ENCODE measurements around the gene GPBP1.

The GPBP1 gene

GRCh38 chr5:57194653-57195052 is 20.8 kb downstream of the GPBP1 start:
- TF ChIP-seq TAF1 (IDR thresholded peaks at IDR 0.05; ENCODE audit: borderline replicate concordance, low read depth, low read length) (no peak), POLR2AphosphoS5 (IDR thresholded peaks at IDR 0.05; ENCODE audit: low read depth, low read length) (no peak), POLR2A (IDR thresholded peaks at IDR 0.05; ENCODE audit: low read depth, low read length) (no peak)
- DNase-seq (ENCODE audit: insufficient read length) (no peak), FAIRE-seq (no peak)

GRCh38 chr5:57195060-57195459 is 21.2 kb downstream of the GPBP1 start:
- DNase-seq (ENCODE audit: insufficient read length), result no peak
- TF ChIP-seq TAF1 (IDR thresholded peaks at IDR 0.05; ENCODE audit: borderline replicate concordance, low read depth, low read length) (no peak), POLR2AphosphoS5 (IDR thresholded peaks at IDR 0.05; ENCODE audit: low read depth, low read length) (no peak), POLR2A (IDR thresholded peaks at IDR 0.05; ENCODE audit: low read depth, low read length) (no peak)
- FAIRE-seq, result no peak

- TF ChIP-seq TAF1 (IDR thresholded peaks at IDR 0.05; ENCODE audit: borderline replicate concordance, low read depth, low read length), result no peak
- TF ChIP-seq POLR2A (IDR thresholded peaks at IDR 0.05; ENCODE audit: low read depth, low read length), result no peak
- TF ChIP-seq POLR2AphosphoS5 (IDR thresholded peaks at IDR 0.05; ENCODE audit: low read depth, low read length), result no peak
- FAIRE-seq (no peak), DNase-seq (ENCODE audit: insufficient read length) (no peak)
Observed at GRCh38 chr5:57199866-57200265, 26.0 kb downstream of the GPBP1 start.

GRCh38 chr5:57202811-57203210 is 29.0 kb downstream of the GPBP1 start:
- FAIRE-seq, result no peak
- no peak for TF ChIP-seq TAF1 (IDR thresholded peaks at IDR 0.05; ENCODE audit: borderline replicate concordance, low read depth, low read length)
- TF ChIP-seq POLR2AphosphoS5 (IDR thresholded peaks at IDR 0.05; ENCODE audit: low read depth, low read length), result no peak
- no peak for TF ChIP-seq POLR2A (IDR thresholded peaks at IDR 0.05; ENCODE audit: low read depth, low read length)

GRCh38 chr5:57207007-57207653 is 33.3 kb downstream of the GPBP1 start:
- no peak for FAIRE-seq

More at GRCh38 chr5:57202811-57203210, 29.0 kb downstream of the GPBP1 start:
- DNase-seq (ENCODE audit: insufficient read length), result no peak

GRCh38 chr5:57207681-57208080 is 33.8 kb downstream of the GPBP1 start:
- DNase-seq (ENCODE audit: insufficient read length), result no peak
- TF ChIP-seq TAF1 (IDR thresholded peaks at IDR 0.05; ENCODE audit: borderline replicate concordance, low read depth, low read length) (no peak), POLR2A (IDR thresholded peaks at IDR 0.05; ENCODE audit: low read depth, low read length) (no peak), POLR2AphosphoS5 (IDR thresholded peaks at IDR 0.05; ENCODE audit: low read depth, low read length) (no peak)
- no peak for FAIRE-seq

More at GRCh38 chr5:57207007-57207653, 33.3 kb downstream of the GPBP1 start:
- TF ChIP-seq TAF1 (IDR thresholded peaks at IDR 0.05; ENCODE audit: borderline replicate concordance, low read depth, low read length) (no peak), POLR2A (IDR thresholded peaks at IDR 0.05; ENCODE audit: low read depth, low read length) (no peak), POLR2AphosphoS5 (IDR thresholded peaks at IDR 0.05; ENCODE audit: low read depth, low read length) (no peak)
- no peak for DNase-seq (ENCODE audit: insufficient read length)

GRCh38 chr5:57209316-57210040 is 35.6 kb downstream of the GPBP1 start:
- DNase-seq (ENCODE audit: insufficient read length), result no peak
- FAIRE-seq, result no peak
- TF ChIP-seq POLR2AphosphoS5 (IDR thresholded peaks at IDR 0.05; ENCODE audit: low read depth, low read length) (no peak), TAF1 (IDR thresholded peaks at IDR 0.05; ENCODE audit: borderline replicate concordance, low read depth, low read length) (no peak), POLR2A (IDR thresholded peaks at IDR 0.05; ENCODE audit: low read depth, low read length) (no peak)

- no peak for FAIRE-seq
- DNase-seq (ENCODE audit: insufficient read length), result no peak
- TF ChIP-seq POLR2A (IDR thresholded peaks at IDR 0.05; ENCODE audit: low read depth, low read length), result no peak
- TF ChIP-seq TAF1 (IDR thresholded peaks at IDR 0.05; ENCODE audit: borderline replicate concordance, low read depth, low read length), result no peak
- TF ChIP-seq POLR2AphosphoS5 (IDR thresholded peaks at IDR 0.05; ENCODE audit: low read depth, low read length), result no peak
Observed at GRCh38 chr5:57210633-57211032, 36.8 kb downstream of the GPBP1 start.

GRCh38 chr5:57211039-57211438 is 37.2 kb downstream of the GPBP1 start:
- FAIRE-seq (no peak), DNase-seq (ENCODE audit: insufficient read length) (no peak)
- TF ChIP-seq POLR2AphosphoS5 (IDR thresholded peaks at IDR 0.05; ENCODE audit: low read depth, low read length) (no peak), TAF1 (IDR thresholded peaks at IDR 0.05; ENCODE audit: borderline replicate concordance, low read depth, low read length) (no peak), POLR2A (IDR thresholded peaks at IDR 0.05; ENCODE audit: low read depth, low read length) (no peak)

- TF ChIP-seq POLR2AphosphoS5 (IDR thresholded peaks at IDR 0.05; ENCODE audit: low read depth, low read length) (no peak), TAF1 (IDR thresholded peaks at IDR 0.05; ENCODE audit: borderline replicate concordance, low read depth, low read length) (no peak), POLR2A (IDR thresholded peaks at IDR 0.05; ENCODE audit: low read depth, low read length) (no peak)
- DNase-seq (ENCODE audit: insufficient read length), result no peak
- FAIRE-seq, result no peak
Observed at GRCh38 chr5:57215629-57216195, 41.9 kb downstream of the GPBP1 start.

- DNase-seq (ENCODE audit: insufficient read length) (no peak), FAIRE-seq (no peak)
- TF ChIP-seq POLR2AphosphoS5 (IDR thresholded peaks at IDR 0.05; ENCODE audit: low read depth, low read length) (no peak), TAF1 (IDR thresholded peaks at IDR 0.05; ENCODE audit: borderline replicate concordance, low read depth, low read length) (no peak), POLR2A (IDR thresholded peaks at IDR 0.05; ENCODE audit: low read depth, low read length) (no peak)
Observed at GRCh38 chr5:57216714-57217113, 42.9 kb downstream of the GPBP1 start.
